ENCODE results near the gene OCRL. TPM values are rescaled to one million over a fixed set of nuclear protein-coding genes. Genes with fewer than 3 reads are reported as not detected.

Gene OCRL
- total RNA-seq, 1 donor from 2014 or later, result 34.3 TPM

DNA sequence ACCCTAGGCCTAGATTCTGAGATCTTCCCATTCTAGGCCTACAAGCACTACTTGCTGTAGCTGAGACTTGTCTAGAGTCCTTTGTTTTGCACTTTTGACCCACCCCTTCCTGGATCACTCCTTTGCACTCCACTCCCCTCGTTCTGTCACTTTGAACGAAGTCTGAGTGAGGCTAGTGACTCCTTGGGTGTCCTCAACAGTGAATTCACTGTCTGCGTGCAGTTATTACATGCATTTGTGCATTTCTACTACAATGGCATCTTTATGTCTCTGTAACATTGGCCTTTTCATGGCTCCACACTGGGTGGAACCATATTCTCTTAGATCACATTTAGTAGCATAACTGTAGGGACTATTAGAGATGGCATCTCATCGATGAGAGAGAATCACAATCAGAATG is 50.5 kb downstream of the OCRL start:
- Mint-ChIP-seq H3K9me3 (ENCODE audit: unreplicated experiment) (no peaks in the 10 kb centered on the region), H3K4me3 (ENCODE audit: unreplicated experiment) (no peak overlapping the region), H3K4me1 (ENCODE audit: low read depth, unreplicated experiment) (no peaks in the 10 kb centered on the region), H3K27ac (ENCODE audit: unreplicated experiment) (no peak overlapping the region), H3K36me3 (ENCODE audit: unreplicated experiment) (no peaks in the 10 kb centered on the region), H3K27me3 (ENCODE audit: unreplicated experiment) (no peaks in the 10 kb centered on the region)
- no peak for DNase-seq
- TF ChIP-seq CTCF (IDR thresholded peaks at IDR 0.05; ENCODE audit: partially characterized antibody, unreplicated experiment), result no peak

DNA sequence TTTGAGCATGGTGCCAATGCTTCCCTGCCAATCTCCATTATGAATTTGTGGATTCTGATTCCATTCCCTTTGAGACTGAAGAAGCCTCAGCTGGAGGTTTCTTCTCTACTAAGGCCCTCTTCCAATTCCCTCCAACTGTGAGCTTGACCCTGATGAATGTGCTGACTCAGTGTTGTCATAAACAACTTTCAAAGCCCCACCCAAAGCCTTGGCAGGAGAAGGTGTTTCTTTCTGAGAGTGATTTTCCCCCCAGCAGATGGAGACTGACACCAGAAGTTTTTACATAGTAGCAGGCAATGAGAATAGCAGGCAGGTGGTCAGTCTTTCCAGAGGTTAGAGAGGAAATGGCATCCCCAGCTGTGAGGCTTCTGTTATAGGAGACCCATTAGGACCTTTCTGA is 53.1 kb downstream of the OCRL start:
- no peak for DNase-seq
- Mint-ChIP-seq H3K27me3 (ENCODE audit: unreplicated experiment) (no peaks in the 10 kb centered on the region), H3K27ac (ENCODE audit: unreplicated experiment) (no peak overlapping the region), H3K9me3 (ENCODE audit: unreplicated experiment) (no peaks in the 10 kb centered on the region), H3K36me3 (ENCODE audit: unreplicated experiment) (no peaks in the 10 kb centered on the region), H3K4me3 (ENCODE audit: unreplicated experiment) (no peak overlapping the region), H3K4me1 (ENCODE audit: low read depth, unreplicated experiment) (no peaks in the 10 kb centered on the region)
- no peak for TF ChIP-seq CTCF (IDR thresholded peaks at IDR 0.05; ENCODE audit: partially characterized antibody, unreplicated experiment)

DNA sequence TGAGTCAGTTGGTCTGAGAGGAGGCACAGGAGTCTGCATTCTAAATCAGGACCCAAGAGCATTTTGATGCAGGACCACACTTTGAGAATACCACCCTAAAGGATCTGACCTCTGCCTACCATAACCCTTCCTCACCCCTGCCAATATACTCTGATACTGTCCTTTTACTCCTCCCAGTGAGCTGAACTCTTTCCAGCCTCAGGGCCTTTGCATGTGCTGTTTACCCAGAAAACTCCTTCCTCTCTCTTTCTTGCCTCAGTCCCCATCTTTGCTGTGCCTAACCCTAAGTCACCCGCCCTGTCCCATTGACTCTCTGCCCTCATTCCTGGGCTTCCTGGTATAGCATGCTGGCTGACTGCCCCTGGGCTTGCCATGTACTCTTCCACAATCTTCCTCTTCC is 54.7 kb downstream of the OCRL start:
- H3K4me3 Mint-ChIP-seq (ENCODE audit: unreplicated experiment), result no peak overlapping the region
- no peaks in the 10 kb centered on the region for H3K9me3 Mint-ChIP-seq (ENCODE audit: unreplicated experiment)
- DNase-seq, result no peak
- TF ChIP-seq CTCF (IDR thresholded peaks at IDR 0.05; ENCODE audit: partially characterized antibody, unreplicated experiment), result no peak
- H3K36me3 Mint-ChIP-seq (ENCODE audit: unreplicated experiment), result no peaks in the 10 kb centered on the region
- H3K27me3 Mint-ChIP-seq (ENCODE audit: unreplicated experiment), result no peaks in the 10 kb centered on the region
- no peaks in the 10 kb centered on the region for H3K4me1 Mint-ChIP-seq (ENCODE audit: low read depth, unreplicated experiment)
- no peak overlapping the region for H3K27ac Mint-ChIP-seq (ENCODE audit: unreplicated experiment)

- H3K27me3 Mint-ChIP-seq (ENCODE audit: unreplicated experiment), result no peaks in the 10 kb centered on the region
- DNase-seq, result no peak
- H3K4me1 Mint-ChIP-seq (ENCODE audit: low read depth, unreplicated experiment), result no peaks in the 10 kb centered on the region
- H3K4me3 Mint-ChIP-seq (ENCODE audit: unreplicated experiment), result no peak overlapping the region
- TF ChIP-seq CTCF (IDR thresholded peaks at IDR 0.05; ENCODE audit: partially characterized antibody, unreplicated experiment), result no peak
- H3K27ac Mint-ChIP-seq (ENCODE audit: unreplicated experiment), result no peak overlapping the region
- no peaks in the 10 kb centered on the region for H3K36me3 Mint-ChIP-seq (ENCODE audit: unreplicated experiment)
- H3K9me3 Mint-ChIP-seq (ENCODE audit: unreplicated experiment), result peaks cover 1% of the 10 kb centered on the region
These were observed 56.0 kb downstream of the OCRL start for GRCh38 chrX:129596077-129596476.

DNA sequence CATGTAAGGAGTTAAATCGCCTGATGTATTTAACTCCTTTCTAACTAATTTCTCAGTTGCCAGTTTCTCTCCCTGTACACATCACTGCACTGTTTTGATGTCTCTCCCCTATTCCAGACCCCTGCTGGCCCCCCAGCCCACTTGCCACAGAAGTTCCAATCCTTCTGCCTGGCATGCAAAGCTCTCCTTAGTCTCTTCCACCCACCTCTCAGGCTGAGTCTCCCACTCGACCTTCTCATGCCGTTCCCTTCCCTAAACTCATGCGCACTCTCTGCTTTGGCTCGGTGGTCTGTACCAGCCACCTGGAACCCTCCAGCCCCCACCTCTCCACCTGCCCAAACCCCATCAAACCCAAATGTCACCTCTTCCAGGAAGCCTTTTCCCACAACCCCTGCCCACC is 57.8 kb downstream of the OCRL start:
- no peak for DNase-seq
- Mint-ChIP-seq H3K4me1 (ENCODE audit: low read depth, unreplicated experiment) (no peaks in the 10 kb centered on the region), H3K9me3 (ENCODE audit: unreplicated experiment) (peaks cover 1% of the 10 kb centered on the region), H3K36me3 (ENCODE audit: unreplicated experiment) (no peaks in the 10 kb centered on the region), H3K27ac (ENCODE audit: unreplicated experiment) (no peak overlapping the region), H3K4me3 (ENCODE audit: unreplicated experiment) (no peak overlapping the region), H3K27me3 (ENCODE audit: unreplicated experiment) (no peaks in the 10 kb centered on the region)
- no peak for TF ChIP-seq CTCF (IDR thresholded peaks at IDR 0.05; ENCODE audit: partially characterized antibody, unreplicated experiment)

All from glutamatergic neuron (in vitro differentiated cells).